Right cardiac atrium (tissue), 5 donors: Measurements from ENCODE around the gene TRIM31. TPM values are rescaled to one million over a fixed set of nuclear protein-coding genes. Genes with fewer than 3 reads are reported as not detected.

ENCODE experiments used
- ATAC-seq, 2 donors: fragments of 200-7000 bp; cut with Tn5 transposase; one replicate each; pipeline versions ENCODE4 v1.8.0 to v1.9.1; 2020; ENCODE audit warnings: moderate library complexity in 2 of 2, mild to moderate bottlenecking in 1 of 2
- DNase-seq, 3 donors: peaks; one replicate each; pipeline ENCODE4 v3.0.0-alpha.2; 2020
- H3K27ac ChIP-seq: one replicate; pipeline ENCODE4 v1.5.1; 2013; ENCODE audit warnings: mild to moderate bottlenecking, low read length, control low read depth, moderate library complexity
- H3K27me3 ChIP-seq: one replicate; pipeline ENCODE4 v1.6.1; 2013; ENCODE audit not compliant: control insufficient read depth, insufficient read depth
- H3K4me1 ChIP-seq: one replicate; pipeline ENCODE4 v1.6.1; 2013; ENCODE audit warnings: low read length; ENCODE audit not compliant: control insufficient read depth, insufficient read depth
- H3K4me3 ChIP-seq: one replicate; pipeline ENCODE4 v1.5.1; 2013; ENCODE audit warnings: low read length, control low read depth
- H3K9me3 ChIP-seq: one replicate; pipeline ENCODE4 v1.6.1; 2013; ENCODE audit warnings: low read length; ENCODE audit not compliant: control insufficient read depth
- WGBS: extraction: QIAGEN DNeasy Blood & Tissue Kit; methylation state at CpG from one replicate; pipeline ENCODE4 v1.1.7; 2013; 5-methylcytosine and 5-hydroxymethylcytosine counted together
- intact Hi-C, 4 donors: fragments of 100-400 bp; cut with DNase I; formaldehyde crosslinking; loops; one replicate each; pipeline versions ENCODE4 v1.11.0 to v1.14.0; 2022 to 2023
- polyA plus RNA-seq: library from polyadenylated mRNA; stranded (reverse); fragments of 200-250 nt; gene quantifications from one replicate; pipeline ENCODE4 v1.2.3, GENCODE V29; 2013
- total RNA-seq, 4 donors: library from RNA; stranded (reverse); fragmentation: NEBNext Ultra II Directional; extraction: Animal tissue kit (Norgen Biotek cat#: 25700); gene quantifications; one replicate each; pipeline ENCODE4 v1.2.1, GENCODE V29; 2021
- donor health status: healthy with polysubstance abuse.
- donor health status: DM: no; HTN: yes; CAD: no.
- donor health status: DM: no; HTN: no; CAD: no.
- donor health status: DM: no; HTN: yes; CAD: no; lungs with severe emphysema.
- donor health status: DM: yes; HTN: yes; CAD: no.

The TRIM31 gene
- total and polyA plus RNA-seq, 5 donors: not detected

DNA sequence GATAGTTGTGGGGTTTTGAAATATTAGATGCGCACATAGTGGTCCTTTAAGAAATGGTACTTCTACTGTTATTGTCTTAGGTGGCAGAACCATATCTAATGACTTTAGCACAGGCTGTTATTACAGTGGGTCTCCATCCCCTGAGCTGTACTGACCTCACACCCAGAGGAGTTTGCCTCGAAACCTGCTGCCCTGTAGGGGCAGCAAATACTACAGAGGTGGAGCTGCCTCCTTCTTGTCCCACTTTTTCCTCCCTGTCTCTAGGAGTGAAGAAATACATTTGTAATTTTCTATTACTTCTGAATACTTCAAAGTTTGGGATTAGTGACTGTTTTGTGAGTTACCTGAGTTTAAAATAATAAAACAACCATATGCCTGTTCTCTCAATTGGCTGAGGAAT is 8.2 kb downstream of the TRIM31 start:
- 86% methylated on average over 2 of the region's 2 CpGs for WGBS
- Histone ChIP-seq H3K27ac (no peak overlapping the region), H3K9me3 (no peaks in the 10 kb centered on the region), H3K27me3 (no peaks in the 10 kb centered on the region), H3K4me3 (no peak overlapping the region), H3K4me1 (peaks cover 2% of the 10 kb centered on the region)
- ATAC-seq (no peak), DNase-seq (no peak)
- intact Hi-C loops: loop anchor here in 1 of 4 donors (5.0 kb wide), 1 partner anchor 37 kb away; the partner anchor contains the start of gene PPP1R11

DNA sequence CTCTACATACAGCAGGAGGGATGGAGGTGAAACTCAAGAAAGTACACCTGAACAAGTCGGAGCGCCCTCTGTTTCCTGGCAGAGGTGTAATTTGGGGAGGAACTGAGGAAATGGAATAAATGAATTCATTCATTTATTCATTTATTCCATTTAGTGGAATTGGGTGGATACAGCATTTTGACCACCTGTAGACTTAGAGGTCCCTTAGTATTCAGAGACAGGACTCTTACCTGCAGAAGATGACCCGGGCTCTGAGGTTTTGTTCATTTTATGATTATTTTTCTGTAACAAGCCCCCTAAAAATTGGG is 9.1 kb downstream of the TRIM31 start:
- WGBS: 45% methylated on average over 3 of the region's 3 CpGs
- DNase-seq: no peak
- intact Hi-C loops: loop anchor here in 1 of 4 donors (2.0 to 5.0 kb wide), 2 partner anchors 27 to 37 kb away; partner anchors contain the start of gene PPP1R11
- Histone ChIP-seq H3K27ac (no peak overlapping the region), H3K27me3 (no peaks in the 10 kb centered on the region), H3K4me3 (peak overlapping the region; percentile 49), H3K9me3 (no peaks in the 10 kb centered on the region), H3K4me1 (peaks cover 2% of the 10 kb centered on the region)
- no peak for ATAC-seq

DNA sequence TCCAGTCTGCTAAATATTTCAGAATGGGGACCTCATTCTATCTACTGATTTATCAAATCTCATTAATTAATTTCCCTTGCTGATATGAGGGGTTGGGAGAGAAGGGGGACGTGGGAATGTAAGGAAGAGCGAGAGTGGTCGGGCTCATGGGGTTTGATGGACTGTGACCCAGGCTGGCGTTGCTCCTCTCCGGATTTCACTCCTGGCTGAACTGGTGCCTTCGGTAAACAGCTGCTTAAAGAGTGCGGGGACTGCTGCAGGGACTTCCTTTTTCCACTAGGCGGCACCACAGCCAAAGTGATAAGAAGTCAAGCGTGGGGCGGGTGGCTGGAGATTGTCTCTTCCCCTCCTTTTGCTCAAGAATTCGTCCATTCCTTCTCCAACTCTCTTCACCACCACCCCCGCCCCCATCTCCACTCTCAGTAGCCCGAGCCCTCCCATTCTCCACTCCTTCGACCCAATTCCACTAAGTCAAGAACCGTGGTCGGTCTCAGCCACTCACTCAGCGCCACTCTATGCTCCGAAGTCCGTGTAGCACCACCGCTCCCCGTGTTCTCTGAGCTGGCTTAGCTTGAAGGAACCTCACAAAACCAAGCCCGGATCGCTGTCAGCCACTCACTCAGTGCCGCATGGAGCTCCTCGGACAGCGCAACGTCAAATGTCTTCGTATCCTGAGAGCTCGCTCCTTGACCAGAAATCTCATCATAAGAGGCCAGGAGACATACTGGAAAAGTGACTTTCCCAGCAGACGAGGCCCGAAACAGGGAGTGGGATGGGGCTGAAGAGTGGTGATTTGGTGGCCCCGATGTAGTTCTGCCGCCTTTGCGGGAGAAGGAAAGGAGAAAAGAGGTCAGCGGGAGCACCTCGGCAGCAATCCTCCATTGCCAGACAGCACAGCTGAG is 9.7 kb downstream of the TRIM31 start:
- no peaks in the 10 kb centered on the region for H3K9me3 ChIP-seq
- no peaks in the 10 kb centered on the region for H3K27me3 ChIP-seq
- intact Hi-C loops: loop anchor here in 1 of 4 donors (2.0 to 5.0 kb wide), 2 partner anchors 28 to 36 kb away; partner anchors contain the start of gene PPP1R11
- peaks cover 2% of the 10 kb centered on the region for H3K4me1 ChIP-seq
- peak; percentile 80 to 93 (median 91) for DNase-seq
- peak; percentile 81 to 83 for ATAC-seq
- WGBS: 4% methylated on average over 36 of the region's 36 CpGs
- peak overlapping the region; percentile 47 for H3K27ac ChIP-seq
- H3K4me3 ChIP-seq: peak overlapping the region; percentile 49

DNA sequence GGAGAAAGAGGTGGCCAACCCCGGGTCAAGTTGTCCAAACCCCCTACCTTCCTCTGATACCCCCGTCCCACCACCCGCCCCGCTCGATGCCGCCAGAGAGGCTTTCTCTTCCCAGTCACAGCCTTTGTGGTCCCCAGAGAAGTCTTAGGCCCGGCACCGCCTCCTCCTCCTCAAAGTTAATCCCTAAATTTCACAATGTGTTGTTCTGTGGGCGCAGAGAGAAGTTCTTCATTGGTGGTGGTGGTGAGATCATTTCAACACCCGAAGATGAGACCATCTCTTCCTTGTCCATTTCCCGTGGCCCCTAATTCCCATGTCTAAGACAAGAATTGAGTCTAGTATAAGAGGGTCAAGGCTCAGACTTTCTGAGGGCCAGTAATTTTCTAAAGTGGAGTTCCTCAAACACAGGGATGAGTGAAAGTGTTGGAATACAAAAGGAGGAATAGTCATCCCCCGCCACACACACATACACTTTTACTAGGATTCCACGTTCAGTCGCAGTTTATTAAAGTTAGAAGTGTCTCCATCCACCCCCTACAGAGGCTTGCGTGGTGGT is 10.4 kb downstream of the TRIM31 start:
- no peaks in the 10 kb centered on the region for H3K9me3 ChIP-seq
- intact Hi-C loops: loop anchor here in 1 of 4 donors (2.0 to 5.0 kb wide), 2 partner anchors 28 to 35 kb away; partner anchors contain the start of gene PPP1R11
- peak overlapping the region; percentile 57 for H3K4me3 ChIP-seq
- peak; percentile 5 to 17 for ATAC-seq
- peaks cover 2% of the 10 kb centered on the region for H3K4me1 ChIP-seq
- WGBS: 45% methylated on average over 15 of the region's 15 CpGs
- peak overlapping the region; percentile 47 for H3K27ac ChIP-seq
- DNase-seq: no peak
- no peaks in the 10 kb centered on the region for H3K27me3 ChIP-seq

DNA sequence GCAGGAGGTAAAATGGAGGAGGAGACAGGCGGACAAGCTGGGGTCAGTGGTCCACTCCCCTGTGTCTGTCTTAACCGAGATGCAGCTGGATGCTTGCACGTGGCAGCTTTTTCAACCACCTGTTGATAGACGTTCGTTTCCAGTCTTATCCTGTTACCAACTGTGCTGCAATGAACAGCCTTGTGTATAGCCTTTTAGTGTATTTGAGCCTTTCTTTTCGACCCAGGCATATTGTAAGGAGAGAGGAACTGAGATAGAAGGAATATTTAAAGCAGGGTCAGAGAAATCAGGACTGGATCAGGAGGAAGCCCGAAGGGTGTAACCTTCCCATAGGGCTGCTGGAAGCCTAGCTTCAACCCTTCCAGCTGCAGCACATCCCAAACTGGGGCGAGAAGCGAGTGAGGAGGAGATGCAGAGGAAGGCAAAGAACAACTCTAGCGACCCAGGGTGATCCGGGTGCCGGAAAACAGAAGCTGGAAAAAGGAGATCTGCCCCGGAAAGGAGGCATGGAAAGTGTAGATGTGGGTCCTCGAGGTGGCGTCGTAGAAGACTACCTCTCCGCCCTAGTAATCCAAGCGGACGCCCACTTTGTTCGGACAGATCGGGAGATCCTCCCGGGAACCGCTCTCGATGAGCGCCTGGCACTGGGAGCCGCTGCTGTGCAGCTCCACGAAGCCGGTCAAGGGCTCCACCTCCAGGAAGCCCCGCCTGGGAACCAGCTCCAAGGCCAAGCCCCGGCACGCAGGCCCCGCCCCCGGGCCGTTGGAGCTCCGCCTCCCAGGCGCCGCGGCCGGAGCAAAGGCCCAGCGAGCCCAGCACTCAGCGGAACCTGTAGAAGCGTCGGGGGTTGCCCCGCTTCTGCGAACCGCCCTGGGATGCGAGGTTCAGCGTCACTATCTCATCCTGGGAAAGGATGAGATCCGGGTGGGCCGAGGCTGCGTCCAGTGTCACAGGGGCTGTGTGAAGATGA is 11.2 kb downstream of the TRIM31 start:
- Histone ChIP-seq H3K9me3 (no peaks in the 10 kb centered on the region), H3K27ac (peak overlapping the region; percentile 40), H3K4me1 (peaks cover 2% of the 10 kb centered on the region), H3K27me3 (no peaks in the 10 kb centered on the region), H3K4me3 (peak overlapping the region; percentile 57)
- 2% methylated on average over 51 of the region's 51 CpGs for WGBS
- intact Hi-C loops: loop anchor here in 1 of 4 donors (2.0 to 5.0 kb wide), 2 partner anchors 29 to 34 kb away; partner anchors contain the start of gene PPP1R11
- peak; percentile 97 for ATAC-seq
- peak; percentile 94 to 98 (median 96) for DNase-seq

DNA sequence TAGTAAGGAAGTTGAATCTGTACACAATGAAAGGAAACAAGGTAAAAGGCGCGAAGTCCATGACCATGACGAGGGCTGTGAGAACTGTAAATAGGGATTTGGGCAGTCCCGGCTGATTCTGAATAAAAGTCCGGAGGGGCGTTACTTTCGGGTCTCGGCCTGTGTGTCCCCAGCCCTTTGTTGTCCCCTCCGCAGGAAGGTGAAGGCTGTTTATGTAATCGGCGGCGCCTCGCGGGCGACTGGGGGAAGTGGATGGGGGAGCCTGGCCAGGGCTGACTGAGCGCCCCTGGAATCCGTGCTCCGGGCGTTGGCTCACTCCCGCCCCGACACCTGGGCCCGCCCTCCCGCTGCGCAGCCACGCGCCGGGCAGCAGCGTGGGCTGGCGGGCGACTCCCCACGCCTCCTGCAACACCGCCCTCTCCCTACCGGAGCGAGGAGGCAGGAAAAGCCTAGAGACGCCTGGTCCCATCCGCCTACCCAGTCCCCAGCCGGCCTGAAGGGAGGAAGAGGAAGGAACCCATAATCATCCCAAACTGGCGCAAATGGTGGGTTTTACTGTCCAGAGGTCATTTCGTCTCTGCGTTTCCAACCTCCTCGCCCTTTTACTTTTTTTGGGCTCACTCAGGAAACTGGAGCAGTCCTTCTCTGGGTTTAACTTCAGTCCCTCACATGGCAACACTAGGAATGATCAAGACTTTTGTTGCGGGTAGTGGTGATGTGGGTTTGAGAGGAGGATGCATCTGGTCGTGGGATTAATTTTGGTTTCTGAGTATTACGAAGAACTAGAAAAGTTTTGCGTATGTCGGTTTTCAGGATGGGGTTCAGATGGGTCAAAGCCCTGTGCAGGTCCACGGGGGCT is 12.1 kb downstream of the TRIM31 start:
- intact Hi-C loops: loop anchor here in 1 of 4 donors (5.0 kb wide), 1 partner anchor 34 kb away; the partner anchor contains the start of gene PPP1R11
- DNase-seq: peak; percentile 44 to 74 (median 60)
- H3K4me3 ChIP-seq: peak overlapping the region; percentile 57

DNA sequence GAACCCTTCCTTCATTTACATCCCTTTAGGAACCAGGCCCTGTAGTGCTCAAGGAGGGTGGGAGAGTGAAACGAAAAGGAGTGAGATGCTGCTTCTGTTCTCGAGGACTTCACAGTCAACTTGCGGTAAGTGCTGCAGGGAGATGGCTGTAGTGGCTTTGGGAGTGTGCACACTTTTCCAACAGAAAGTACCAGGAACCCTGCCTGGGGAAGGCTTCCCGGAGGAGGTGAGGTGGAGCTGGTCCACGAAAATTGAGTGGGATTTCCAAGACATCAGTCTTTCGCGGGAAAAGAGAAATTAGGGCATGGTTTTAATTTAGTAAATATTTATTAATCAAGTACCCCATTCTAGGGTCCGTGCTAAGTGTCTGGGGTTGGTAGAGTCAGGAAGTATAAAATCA is 12.7 kb downstream of the TRIM31 start:
- DNase-seq (no peak), ATAC-seq (no peak)
- intact Hi-C loops: loop anchor here in 1 of 4 donors (5.0 kb wide), 1 partner anchor 33 kb away; the partner anchor contains the start of gene PPP1R11
- peaks cover 2% of the 10 kb centered on the region for H3K4me1 ChIP-seq
- no peak overlapping the region for H3K27ac ChIP-seq
- H3K4me3 ChIP-seq: peak overlapping the region; percentile 57
- no peaks in the 10 kb centered on the region for H3K27me3 ChIP-seq
- no peaks in the 10 kb centered on the region for H3K9me3 ChIP-seq
- 28% methylated on average over 8 of the region's 8 CpGs for WGBS

More for the DNA sequence above, 12.1 kb downstream of the TRIM31 start:
- WGBS: 3% methylated on average over 47 of the region's 47 CpGs
- H3K4me1 ChIP-seq: peaks cover 2% of the 10 kb centered on the region
- H3K9me3 ChIP-seq: no peaks in the 10 kb centered on the region
- ATAC-seq: peak; percentile 51 to 65
- no peaks in the 10 kb centered on the region for H3K27me3 ChIP-seq
- H3K27ac ChIP-seq: peak overlapping the region; percentile 8

DNA sequence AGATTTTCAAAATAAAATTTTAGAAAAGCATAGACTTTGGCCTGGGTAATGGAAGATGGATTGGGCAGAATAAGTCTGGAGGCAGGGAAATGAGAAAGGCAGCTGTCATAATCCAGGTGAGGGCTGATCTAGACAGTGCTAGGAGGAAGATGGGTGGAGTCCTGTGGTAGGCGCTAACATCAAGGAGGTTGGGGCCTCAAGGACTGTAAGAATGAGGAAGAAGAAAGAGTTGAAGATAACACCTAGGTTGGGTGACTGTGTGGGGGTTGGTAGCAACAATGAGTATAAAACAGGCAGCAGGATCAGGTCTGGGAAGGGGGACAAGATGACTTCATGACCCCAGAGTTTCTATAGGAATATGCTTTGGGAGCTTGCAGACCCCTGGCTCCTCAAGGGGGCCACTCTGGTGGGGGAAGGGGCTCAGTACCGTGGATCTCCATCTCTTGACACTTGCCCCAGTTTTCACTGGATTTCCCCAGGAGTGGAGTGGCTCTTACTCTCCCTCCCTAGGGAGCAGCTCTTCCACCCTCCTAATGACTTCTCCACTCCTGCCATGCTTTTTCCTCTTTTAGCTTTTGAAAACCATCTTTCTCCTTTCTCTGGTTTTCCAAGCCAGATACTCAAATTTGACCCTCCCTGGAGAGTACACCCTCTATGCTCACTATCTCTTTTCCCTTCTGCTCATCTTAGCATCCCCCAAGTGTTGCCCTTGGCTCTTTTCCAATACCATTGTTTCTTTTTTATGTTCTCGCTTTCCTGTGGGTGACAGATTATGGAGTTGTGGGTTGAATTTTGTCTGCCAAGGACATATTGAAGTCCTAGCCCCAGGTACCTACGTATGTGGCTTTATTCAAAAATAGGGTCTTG is 14.8 kb downstream of the TRIM31 start:
- H3K27me3 ChIP-seq: no peaks in the 10 kb centered on the region
- H3K27ac ChIP-seq: no peak overlapping the region
- DNase-seq (no peak), ATAC-seq (no peak)
- H3K4me3 ChIP-seq: no peak overlapping the region
- H3K9me3 ChIP-seq: no peaks in the 10 kb centered on the region
- intact Hi-C loops: no loop called here
- H3K4me1 ChIP-seq: peaks cover 2% of the 10 kb centered on the region
- WGBS: 69% methylated on average over 4 of the region's 4 CpGs

DNA sequence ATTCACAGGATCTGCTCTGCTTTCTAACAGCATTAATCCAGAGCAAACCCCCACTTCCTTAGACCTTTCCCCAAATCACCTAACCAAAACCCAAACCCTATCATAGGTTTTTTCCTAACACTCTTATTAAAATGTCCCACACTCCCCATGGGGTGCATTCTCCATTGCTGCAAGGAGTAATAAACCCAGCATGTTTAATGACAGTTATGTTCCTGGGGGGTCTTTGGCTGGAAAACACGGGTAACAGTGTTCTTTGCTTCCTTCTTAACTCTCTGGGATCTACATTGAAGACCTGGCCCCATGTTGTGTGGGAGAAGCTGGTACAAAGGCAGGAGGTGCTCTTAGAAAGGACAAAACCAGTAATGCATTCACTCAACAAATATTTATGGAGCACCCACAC is 16.1 kb downstream of the TRIM31 start:
- H3K4me1 ChIP-seq: peaks cover 2% of the 10 kb centered on the region
- H3K27me3 ChIP-seq: no peaks in the 10 kb centered on the region
- ATAC-seq: no peak
- no peaks in the 10 kb centered on the region for H3K9me3 ChIP-seq
- intact Hi-C loops: no loop called here
- 48% methylated on average over 1 of the region's 1 CpG for WGBS
- no peak overlapping the region for H3K27ac ChIP-seq
- DNase-seq: no peak
- H3K4me3 ChIP-seq: no peak overlapping the region
